Measurements from ENCODE around the gene EPHA8.

- TF ChIP-seq CTCF (IDR thresholded peaks at IDR 0.05) = no peak
- TF ChIP-seq POLR2A (IDR thresholded peaks at IDR 0.05) = no peak
These were observed 50.7 kb downstream of the EPHA8 start for GRCh38 chr1:22613951-22614350.

Measured in testis (tissue), 2 donors.